NOMO-1 (cell line): ENCODE data around the gene PHF2.

Source experiments
- DNase-seq, 2 experiments: peaks; one replicate each; lab custom pipeline; 2025; ENCODE audit not compliant: unreplicated experiment in 2 of 2; lab: John Stamatoyannopoulos, UW

PHF2 gene

GRCh38 chr9:93585695-93586094 is 9.3 kb downstream of the PHF2 start:
- DNase-seq: no peak

- no peak for DNase-seq
These were observed 10.1 kb downstream of the PHF2 start for GRCh38 chr9:93586290-93587057.

- DNase-seq: no peak
These were observed 10.9 kb downstream of the PHF2 start for GRCh38 chr9:93587284-93587650.

- no peak for DNase-seq
These were observed 11.4 kb downstream of the PHF2 start for GRCh38 chr9:93587651-93588347.

- no peak for DNase-seq
These were observed 12.5 kb downstream of the PHF2 start for GRCh38 chr9:93588641-93589609.

GRCh38 chr9:93589688-93590087 is 13.3 kb downstream of the PHF2 start:
- no peak for DNase-seq

- no peak for DNase-seq
These were observed 14.3 kb downstream of the PHF2 start for GRCh38 chr9:93590609-93591234.

- no peak for DNase-seq
These were observed 15.1 kb downstream of the PHF2 start for GRCh38 chr9:93591301-93592007.

- no peak for DNase-seq
These were observed 15.7 kb downstream of the PHF2 start for GRCh38 chr9:93592008-93592642.

GRCh38 chr9:93592643-93593021 is 16.2 kb downstream of the PHF2 start:
- DNase-seq: no peak

- DNase-seq: no peak
These were observed 16.8 kb downstream of the PHF2 start for GRCh38 chr9:93593144-93593658.

- no peak for DNase-seq
These were observed 17.8 kb downstream of the PHF2 start for GRCh38 chr9:93594041-93594756.

- DNase-seq: no peak
These were observed 19.1 kb downstream of the PHF2 start for GRCh38 chr9:93595461-93595860.

- no peak for DNase-seq
These were observed 19.5 kb downstream of the PHF2 start for GRCh38 chr9:93595861-93596365.

GRCh38 chr9:93596399-93596798 is 20.0 kb downstream of the PHF2 start:
- DNase-seq: no peak

GRCh38 chr9:93597142-93597706 is 20.8 kb downstream of the PHF2 start:
- no peak for DNase-seq

GRCh38 chr9:93597871-93598646 is 21.7 kb downstream of the PHF2 start:
- no peak for DNase-seq
